D341Med (cell line): ENCODE results near the gene GCH1.
A peak's percentile ranks its signal among the peaks of the same experiment; 100 is the strongest.
"Not testable (repeated sequence)": the region's sequence is repeated elsewhere in the genome, so short reads cannot be mapped to it uniquely, and the experiment has no call there.

Source experiments
- DNase-seq: peaks from one replicate; pipeline ENCODE4 v3.0.0; 2012; ENCODE audit warnings: low spot score

GCH1 gene

DNA sequence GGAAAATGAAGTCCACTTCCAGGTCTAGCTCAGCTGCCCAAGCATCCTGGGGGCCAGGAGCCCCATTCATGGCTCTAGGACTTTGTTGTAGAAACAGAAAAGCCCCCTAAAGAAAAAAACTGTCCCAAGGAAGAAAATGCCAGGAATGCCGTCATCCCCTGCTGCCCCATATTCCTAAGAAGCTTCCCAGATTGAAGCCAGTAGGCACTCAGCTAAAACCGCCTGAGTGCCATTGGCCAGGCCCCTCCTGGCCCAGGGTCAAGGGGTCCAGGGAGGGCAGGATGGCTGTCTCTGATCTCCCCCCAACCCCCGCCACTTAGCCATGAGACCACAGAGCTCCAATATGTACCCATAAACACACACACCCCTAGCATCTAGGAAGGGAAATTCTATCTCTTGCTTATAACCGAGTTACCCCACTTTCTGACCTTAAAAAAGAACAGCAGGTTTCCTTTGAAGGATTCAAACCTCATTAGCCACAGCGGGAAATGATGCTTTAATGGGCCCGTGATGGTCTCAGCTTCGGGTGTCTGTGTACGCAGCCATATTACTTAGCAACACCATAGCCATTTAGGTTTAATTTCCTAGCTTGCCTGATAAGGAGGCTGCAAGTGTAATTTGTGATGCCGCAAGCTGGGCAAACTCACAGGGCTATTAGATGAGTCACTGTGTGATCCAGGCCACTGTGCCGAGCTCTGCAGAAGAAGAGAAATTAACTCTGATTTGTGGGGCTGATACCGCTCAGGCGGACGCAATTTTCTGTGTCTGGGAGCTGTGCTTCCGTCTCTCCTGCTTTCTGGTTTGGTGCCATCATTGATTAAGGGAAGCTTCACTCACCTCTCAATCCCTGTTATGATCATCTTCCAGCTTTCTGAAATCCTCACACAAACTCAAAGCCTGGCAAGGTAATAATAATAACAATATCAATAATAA, 84.2 kb downstream of the GCH1 start:
- no peak for DNase-seq

DNA sequence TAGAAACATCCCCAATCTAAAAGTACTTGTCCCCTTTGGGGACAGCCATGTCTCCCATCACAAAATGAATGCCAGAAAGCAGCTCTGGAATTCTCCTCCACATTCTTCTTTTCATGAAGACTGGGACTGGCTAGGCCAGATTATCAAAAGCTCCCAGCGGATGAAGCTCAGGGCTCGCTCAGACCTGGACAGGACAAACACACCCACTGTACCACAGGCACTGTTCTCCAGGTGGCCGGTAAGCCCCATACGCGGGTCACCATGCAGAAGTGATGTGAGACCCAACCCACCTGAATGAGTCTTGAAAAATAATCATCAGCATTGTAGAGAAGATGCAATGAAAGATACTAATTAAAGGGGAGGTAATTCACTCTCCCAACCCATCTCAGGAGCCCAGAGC, 85.1 kb downstream of the GCH1 start:
- DNase-seq = no peak

GRCh38 chr14:54816450-54816849, 86.2 kb downstream of the GCH1 start:
- DNase-seq = no peak

DNA sequence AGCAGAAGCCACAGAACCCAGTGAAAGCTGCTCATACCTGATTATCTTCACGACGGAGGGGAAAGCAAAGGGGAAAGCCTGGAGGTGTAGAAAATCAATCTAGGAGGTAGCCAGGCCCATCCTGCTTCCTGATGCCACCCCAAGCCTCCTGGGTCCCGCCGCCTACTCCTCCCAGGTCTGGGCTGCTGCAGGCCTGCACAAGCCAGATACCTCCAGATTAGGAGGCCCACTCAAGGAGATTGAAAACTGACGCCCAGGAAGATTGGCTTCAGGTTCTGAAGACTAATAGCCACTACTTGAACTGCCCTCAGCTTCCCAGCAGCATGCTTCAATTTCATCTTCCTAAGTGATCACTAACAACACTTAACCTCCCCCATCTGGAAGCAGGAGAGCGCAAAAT, 87.1 kb downstream of the GCH1 start:
- no peak for DNase-seq

GRCh38 chr14:54815016-54815415, 87.6 kb downstream of the GCH1 start:
- DNase-seq = no peak

- DNase-seq = no peak
Measured at GRCh38 chr14:54814076-54814475, 88.5 kb downstream of the GCH1 start.

DNA sequence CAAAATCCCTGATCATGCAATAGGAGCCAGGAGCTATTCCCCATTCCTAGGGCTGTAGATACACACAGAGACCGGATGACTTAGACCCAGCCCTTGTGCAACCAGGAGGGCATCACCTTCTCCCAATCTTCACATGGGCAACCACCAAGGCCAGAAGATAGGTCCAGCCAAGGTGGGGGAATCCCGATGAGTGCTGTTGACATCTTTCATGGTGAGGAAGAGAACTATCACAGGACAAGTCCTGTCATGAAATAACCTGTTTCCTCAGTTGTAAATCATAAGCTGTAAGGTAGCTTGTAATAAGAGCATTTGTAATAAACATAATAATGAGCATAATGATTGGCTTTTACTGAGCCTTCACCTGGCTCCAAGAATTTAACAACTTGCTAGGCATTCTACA, 89.5 kb downstream of the GCH1 start:
- no peak for DNase-seq

GRCh38 chr14:54812617-54813016, 90.0 kb downstream of the GCH1 start:
- no peak for DNase-seq

GRCh38 chr14:54809767-54810166, 92.9 kb downstream of the GCH1 start:
- no peak for DNase-seq

GRCh38 chr14:54808326-54809161, 94.1 kb downstream of the GCH1 start:
- no peak for DNase-seq

DNA sequence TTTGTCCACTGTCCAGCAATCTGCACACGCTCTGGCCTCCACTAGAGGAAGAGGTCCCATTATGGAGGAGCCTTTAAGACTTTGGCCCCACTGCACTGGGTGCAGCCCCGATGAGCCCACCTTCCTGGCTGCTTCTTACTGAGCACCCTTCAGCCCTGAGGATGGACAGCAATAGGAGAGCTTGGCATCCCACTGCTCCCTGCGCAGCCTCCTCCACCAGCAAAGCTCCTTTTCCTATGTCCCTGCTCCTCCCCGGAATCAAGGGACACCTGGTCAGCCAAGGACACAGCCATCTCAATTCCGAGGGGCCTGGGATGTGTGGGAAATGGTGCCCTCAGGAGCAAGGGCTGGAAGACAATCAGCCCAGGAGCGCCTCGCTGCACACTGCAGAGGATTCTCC, 94.7 kb downstream of the GCH1 start:
- no peak for DNase-seq

DNA sequence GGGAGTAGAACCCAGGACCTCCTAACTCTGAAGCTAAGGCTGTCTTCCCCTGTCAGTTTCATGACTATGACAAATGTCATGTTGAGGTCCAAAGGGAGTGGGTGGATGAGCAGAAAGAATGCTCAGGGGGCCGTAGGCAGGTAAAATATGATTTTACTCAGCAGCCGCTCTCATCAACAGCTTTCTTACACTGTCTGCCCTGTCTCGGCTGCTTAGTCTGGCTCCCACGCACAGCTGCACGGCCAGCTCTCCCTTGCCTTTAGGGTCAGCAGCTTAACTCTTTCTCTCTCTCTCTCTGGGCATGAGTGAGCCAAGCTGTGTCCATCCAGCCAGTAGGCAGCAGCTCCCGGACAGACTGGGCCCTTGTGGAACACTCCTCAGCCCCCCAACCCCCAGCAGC, 95.2 kb downstream of the GCH1 start:
- no peak for DNase-seq

DNA sequence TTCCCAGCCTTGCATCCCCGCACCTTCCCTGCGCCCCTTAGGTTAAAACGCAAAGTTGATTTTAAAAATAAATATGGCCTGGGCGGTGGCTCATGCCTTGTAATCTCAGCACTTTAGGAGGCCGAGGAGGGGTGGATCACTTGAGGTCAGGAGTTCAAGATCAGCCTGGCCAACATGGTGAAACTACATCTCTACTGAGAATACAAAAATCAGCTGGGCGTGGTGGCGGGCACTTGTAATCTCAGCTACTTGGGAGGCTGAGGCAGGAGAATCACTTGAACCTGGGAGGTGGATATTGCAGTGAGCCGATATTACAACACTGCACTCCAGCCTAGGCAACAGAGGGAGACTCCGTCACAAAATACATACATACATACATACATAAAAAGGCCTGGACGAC, 96.0 kb downstream of the GCH1 start:
- no peak for DNase-seq

DNA sequence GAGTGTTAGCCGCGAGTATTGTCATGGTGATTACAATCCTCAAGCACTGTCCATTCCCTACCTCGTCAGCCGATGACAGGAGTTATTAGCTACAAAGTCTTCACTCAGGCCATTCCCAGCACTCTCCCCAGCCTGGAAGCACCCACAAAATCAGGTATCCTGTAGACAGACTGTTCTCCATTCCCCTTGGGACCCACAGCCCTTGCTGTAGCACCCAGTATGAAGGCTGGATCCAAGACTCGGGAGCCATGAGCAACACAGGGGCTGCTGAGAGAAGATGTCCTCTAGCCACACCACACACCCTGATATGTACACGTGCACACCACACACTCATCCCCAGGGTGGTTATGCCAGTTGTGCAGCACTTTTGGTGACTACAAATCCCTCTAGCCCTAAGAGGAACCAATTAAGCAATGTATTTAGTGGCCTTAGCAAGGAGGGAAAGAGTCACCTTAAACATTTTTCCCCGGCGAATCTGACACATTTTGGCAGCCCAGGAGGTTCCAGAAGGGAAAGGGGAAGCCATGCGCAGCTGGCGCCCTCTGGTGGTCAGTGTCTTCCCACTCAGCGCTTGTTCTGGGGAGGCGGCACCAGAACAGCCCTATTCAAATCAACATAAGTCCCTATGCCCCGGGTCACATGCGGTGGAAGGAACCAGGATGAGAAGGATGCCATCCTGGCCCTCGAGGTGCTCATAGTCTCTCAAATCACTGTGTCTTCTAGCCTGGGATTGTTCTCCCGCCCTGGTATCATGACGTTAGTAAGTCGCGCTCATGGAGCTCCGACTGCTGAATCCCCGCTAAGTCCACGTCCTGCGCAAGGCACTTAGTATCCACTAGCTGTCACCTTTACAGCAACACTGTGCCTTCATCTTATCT, 96.9 kb downstream of the GCH1 start:
- DNase-seq = peak; percentile 85

GRCh38 chr14:54805070-54805444, 97.6 kb downstream of the GCH1 start:
- no peak for DNase-seq

- no peak for DNase-seq
Measured at GRCh38 chr14:54804538-54805041, 98.0 kb downstream of the GCH1 start.

GRCh38 chr14:54803926-54804537, 98.6 kb downstream of the GCH1 start:
- DNase-seq = no peak

DNA sequence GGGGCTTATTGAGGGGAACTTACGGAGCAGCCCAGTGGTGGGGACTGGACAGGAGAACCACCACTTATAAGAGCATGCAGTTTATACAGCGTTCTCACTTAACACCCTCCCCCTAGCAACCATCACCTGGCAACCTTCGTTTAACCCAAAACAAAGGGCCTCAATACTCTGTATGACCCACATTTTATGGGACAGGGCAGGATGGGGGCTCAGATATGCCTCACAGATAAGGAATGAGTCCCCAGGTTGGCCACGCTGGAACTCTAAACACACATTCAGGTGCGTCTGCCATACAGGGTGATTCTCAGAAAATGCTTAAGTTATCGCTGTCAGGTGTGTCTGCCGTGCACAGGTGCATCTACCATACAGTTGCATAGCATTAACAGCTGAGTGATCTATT, 99.2 kb downstream of the GCH1 start:
- no peak for DNase-seq

DNA sequence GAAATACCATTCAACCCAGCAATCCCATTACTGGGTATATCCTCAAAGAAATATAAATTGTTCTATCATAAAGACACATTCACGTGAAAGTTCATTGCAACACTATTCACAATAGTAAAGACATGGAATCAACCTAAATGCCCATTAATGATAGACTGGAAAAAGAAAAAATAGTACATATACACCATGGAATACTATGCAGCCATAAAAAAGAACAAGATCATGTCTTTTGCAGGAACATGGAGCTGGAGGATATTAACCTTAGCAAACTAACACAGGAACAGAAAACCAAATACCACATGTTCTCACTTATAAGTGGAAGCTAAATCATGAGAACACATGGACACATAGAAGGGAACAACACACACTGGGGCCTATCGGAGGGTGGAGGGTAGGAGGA, 101.1 kb downstream of the GCH1 start:
- not testable (repeated sequence) for DNase-seq

- DNase-seq = no peak
Measured at GRCh38 chr14:54798465-54799124, 104.0 kb downstream of the GCH1 start.

GRCh38 chr14:54797986-54798385, 104.6 kb downstream of the GCH1 start:
- DNase-seq = no peak
